Measurements from ENCODE around the gene FKBP15.

FKBP15 gene

GRCh38 chr9:113257863-113258262 lies 36.8 kb upstream of the FKBP15 start:
- ATAC-seq = no peak
- TF ChIP-seq PPARA (CRISPR knock-in tag; IDR thresholded peaks at IDR 0.05; ENCODE audit: borderline replicate concordance) (no peak), TSHZ2 (CRISPR knock-in tag; IDR thresholded peaks at IDR 0.05) (no peak), TCF4 (CRISPR knock-in tag; IDR thresholded peaks at IDR 0.05; ENCODE audit: borderline replicate concordance) (no peak), ZFP30 (CRISPR knock-in tag; IDR thresholded peaks at IDR 0.05) (no peak), CSRNP3 (CRISPR knock-in tag; IDR thresholded peaks at IDR 0.05) (no peak), ZNF70 (CRISPR knock-in tag; IDR thresholded peaks at IDR 0.05) (no peak), ARNTL (CRISPR knock-in tag; IDR thresholded peaks at IDR 0.05; ENCODE audit: borderline replicate concordance, low read depth) (no peak), TOX (CRISPR knock-in tag; IDR thresholded peaks at IDR 0.05; ENCODE audit: borderline replicate concordance) (no peak), GLIS3 (CRISPR knock-in tag; IDR thresholded peaks at IDR 0.05) (no peak), ZNF8 (CRISPR knock-in tag; IDR thresholded peaks at IDR 0.05) (no peak), CSDC2 (CRISPR knock-in tag; IDR thresholded peaks at IDR 0.05) (no peak), ZNF565 (CRISPR knock-in tag; conservative IDR thresholded peaks at IDR 0.05; ENCODE audit: low read depth) (no peak), ISL1 (CRISPR knock-in tag; IDR thresholded peaks at IDR 0.05) (no peak), RARB (CRISPR knock-in tag; IDR thresholded peaks at IDR 0.05) (no peak)
- TF ChIP-seq, protein P1, sequence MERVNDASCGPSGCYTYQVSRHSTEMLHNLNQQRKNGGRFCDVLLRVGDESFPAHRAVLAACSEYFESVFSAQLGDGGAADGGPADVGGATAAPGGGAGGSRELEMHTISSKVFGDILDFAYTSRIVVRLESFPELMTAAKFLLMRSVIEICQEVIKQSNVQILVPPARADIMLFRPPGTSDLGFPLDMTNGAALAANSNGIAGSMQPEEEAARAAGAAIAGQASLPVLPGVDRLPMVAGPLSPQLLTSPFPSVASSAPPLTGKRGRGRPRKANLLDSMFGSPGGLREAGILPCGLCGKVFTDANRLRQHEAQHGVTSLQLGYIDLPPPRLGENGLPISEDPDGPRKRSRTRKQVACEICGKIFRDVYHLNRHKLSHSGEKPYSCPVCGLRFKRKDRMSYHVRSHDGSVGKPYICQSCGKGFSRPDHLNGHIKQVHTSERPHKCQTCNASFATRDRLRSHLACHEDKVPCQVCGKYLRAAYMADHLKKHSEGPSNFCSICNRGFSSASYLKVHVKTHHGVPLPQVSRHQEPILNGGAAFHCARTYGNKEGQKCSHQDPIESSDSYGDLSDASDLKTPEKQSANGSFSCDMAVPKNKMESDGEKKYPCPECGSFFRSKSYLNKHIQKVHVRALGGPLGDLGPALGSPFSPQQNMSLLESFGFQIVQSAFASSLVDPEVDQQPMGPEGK (CRISPR knock-in tag; IDR thresholded peaks at IDR 0.05; ENCODE audit: borderline replicate concordance) = no peak
- TF ChIP-seq, protein P2, sequence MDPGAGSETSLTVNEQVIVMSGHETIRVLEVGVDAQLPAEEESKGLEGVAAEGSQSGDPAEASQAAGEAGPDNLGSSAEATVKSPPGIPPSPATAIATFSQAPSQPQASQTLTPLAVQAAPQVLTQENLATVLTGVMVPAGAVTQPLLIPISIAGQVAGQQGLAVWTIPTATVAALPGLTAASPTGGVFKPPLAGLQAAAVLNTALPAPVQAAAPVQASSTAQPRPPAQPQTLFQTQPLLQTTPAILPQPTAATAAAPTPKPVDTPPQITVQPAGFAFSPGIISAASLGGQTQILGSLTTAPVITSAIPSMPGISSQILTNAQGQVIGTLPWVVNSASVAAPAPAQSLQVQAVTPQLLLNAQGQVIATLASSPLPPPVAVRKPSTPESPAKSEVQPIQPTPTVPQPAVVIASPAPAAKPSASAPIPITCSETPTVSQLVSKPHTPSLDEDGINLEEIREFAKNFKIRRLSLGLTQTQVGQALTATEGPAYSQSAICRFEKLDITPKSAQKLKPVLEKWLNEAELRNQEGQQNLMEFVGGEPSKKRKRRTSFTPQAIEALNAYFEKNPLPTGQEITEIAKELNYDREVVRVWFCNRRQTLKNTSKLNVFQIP (CRISPR knock-in tag; IDR thresholded peaks at IDR 0.05; ENCODE audit: borderline replicate concordance, low read depth) = no peak

DNA sequence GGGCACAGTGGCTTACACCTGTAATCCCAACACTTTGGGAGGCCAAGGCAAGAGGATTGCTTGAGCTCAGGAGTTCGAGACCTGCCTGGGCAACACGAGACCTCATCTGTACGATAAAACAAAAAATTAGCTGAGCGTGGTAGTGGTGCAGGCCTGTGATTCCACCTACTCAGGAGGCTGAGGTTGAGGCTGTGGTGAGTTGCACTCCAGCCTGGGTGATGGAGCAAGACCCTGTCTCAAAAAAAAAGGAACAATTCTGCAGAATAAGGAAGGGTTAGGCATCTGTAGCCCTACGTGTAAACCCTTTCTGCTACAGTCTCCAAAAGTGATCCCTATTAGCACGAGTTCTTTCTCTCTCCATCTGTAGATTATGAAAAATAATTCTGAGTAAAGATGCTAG lies 34.4 kb upstream of the FKBP15 start:
- ATAC-seq = no peak

More for the DNA sequence above, 34.4 kb upstream of the FKBP15 start:
- TF ChIP-seq CSDC2 (CRISPR knock-in tag; IDR thresholded peaks at IDR 0.05) = no peak
- TF ChIP-seq PPARA (CRISPR knock-in tag; IDR thresholded peaks at IDR 0.05; ENCODE audit: borderline replicate concordance) = no peak
- TF ChIP-seq ARNTL (CRISPR knock-in tag; IDR thresholded peaks at IDR 0.05; ENCODE audit: borderline replicate concordance, low read depth) = no peak
- no peak for TF ChIP-seq ZFP3 (CRISPR knock-in tag; IDR thresholded peaks at IDR 0.05)
- no peak for TF ChIP-seq ZNF8 (CRISPR knock-in tag; IDR thresholded peaks at IDR 0.05)
- no peak for TF ChIP-seq ZNF70 (CRISPR knock-in tag; IDR thresholded peaks at IDR 0.05)
- no peak for TF ChIP-seq CREB5 (CRISPR knock-in tag; IDR thresholded peaks at IDR 0.05; ENCODE audit: low read depth)
- no peak for TF ChIP-seq ESRRG (CRISPR knock-in tag; IDR thresholded peaks at IDR 0.05)
- no peak for TF ChIP-seq SNAI2 (CRISPR knock-in tag; IDR thresholded peaks at IDR 0.05)
- TF ChIP-seq ZC3H10 (CRISPR knock-in tag; IDR thresholded peaks at IDR 0.05) = no peak
- TF ChIP-seq, protein P2 (CRISPR knock-in tag; IDR thresholded peaks at IDR 0.05; ENCODE audit: borderline replicate concordance, low read depth) = no peak
- TF ChIP-seq ZFP30 (CRISPR knock-in tag; IDR thresholded peaks at IDR 0.05) = no peak
- TF ChIP-seq ZNF565 (CRISPR knock-in tag; conservative IDR thresholded peaks at IDR 0.05; ENCODE audit: low read depth) = no peak
- no peak for TF ChIP-seq CSRNP3 (CRISPR knock-in tag; IDR thresholded peaks at IDR 0.05)

Data from SK-N-SH treated with all-trans-retinoic acid at 6 μM for 48 hours (cell line).